Activated CD4-positive, alpha-beta T cell treated with anti-CD3 and anti-CD28 coated beads, Interleukin-2, amount 10 ng/mL, durations not matched to agents 7 days and 5 days (primary cell): ENCODE measurements around the gene TRAPPC1. TPM values are rescaled to one million over a fixed set of nuclear protein-coding genes. Genes with fewer than 3 reads are reported as not detected.
"Not testable (repeated sequence)": the region's sequence is repeated elsewhere in the genome, so short reads cannot be mapped to it uniquely, and the experiment has no call there.

Experiments
- CTCF ChIA-PET: fragments of 350-600 bp; sonication (Branson Sonifier 250); formaldehyde crosslinking; loops from one replicate; lab custom pipeline; 2021; ENCODE audit warnings: antibody characterized with exemption; lab: Charles Lee
- POLR2A ChIA-PET: fragments of 350-600 bp; sonication (Branson Sonifier 250); formaldehyde crosslinking; loops from one replicate; lab custom pipeline; 2021; ENCODE audit warnings: antibody characterized with exemption; lab: Charles Lee
- DNase-seq: peaks from one replicate; pipeline ENCODE4 v3.0.0-alpha.2; 2020
- H3K27ac Mint-ChIP-seq: one replicate; pipeline ENCODE4 v1.8.0; 2021; ENCODE audit warnings: mild to moderate bottlenecking, moderate library complexity, mixed read lengths
- H3K27me3 Mint-ChIP-seq: one replicate; pipeline ENCODE4 v1.8.0; 2021; ENCODE audit warnings: mixed read lengths
- H3K36me3 Mint-ChIP-seq: one replicate; pipeline ENCODE4 v1.8.0; 2021; ENCODE audit warnings: low read depth, mixed read lengths
- H3K4me1 Mint-ChIP-seq: one replicate; pipeline ENCODE4 v1.8.0; 2021; ENCODE audit warnings: mixed read lengths
- H3K4me3 Mint-ChIP-seq: one replicate; pipeline ENCODE4 v1.8.0; 2021; ENCODE audit warnings: mild to moderate bottlenecking, moderate library complexity, mixed read lengths
- H3K9me3 Mint-ChIP-seq: one replicate; pipeline ENCODE4 v1.8.0; 2021; ENCODE audit warnings: mixed read lengths
- total RNA-seq, 2 experiments: library from RNA; stranded (reverse); gene quantifications; one replicate each; pipeline ENCODE4 v1.2.3, GENCODE V29; 2021

Gene TRAPPC1
- total RNA-seq, 2 experiments from 2014 or later: 235 to 251 TPM

GRCh38 chr17:7955414-7956227, 23.9 kb upstream of the TRAPPC1 start:
- DNase-seq: no peak
- peaks cover 3% of the 10 kb centered on the region for H3K36me3 Mint-ChIP-seq
- no peak overlapping the region for H3K27ac Mint-ChIP-seq
- no peaks in the 10 kb centered on the region for H3K9me3 Mint-ChIP-seq
- ChIA-PET CTCF (no interaction called here), POLR2A (interaction anchor here (0.7 kb wide), 1 partner anchor 26 kb away, joined by 3 read pairs; the partner anchor contains the start of gene KCNAB3)
- peaks cover 19% of the 10 kb centered on the region for H3K4me1 Mint-ChIP-seq
- H3K4me3 Mint-ChIP-seq: no peak overlapping the region
- H3K27me3 Mint-ChIP-seq: no peaks in the 10 kb centered on the region

- H3K27ac Mint-ChIP-seq: peak overlapping the region; percentile 3
- peaks cover 26% of the 10 kb centered on the region for H3K4me1 Mint-ChIP-seq
- POLR2A ChIA-PET, DNase-seq, H3K9me3 Mint-ChIP-seq, H3K4me3 Mint-ChIP-seq, H3K27me3 Mint-ChIP-seq: not testable (repeated sequence)
- peaks cover 27% of the 10 kb centered on the region for H3K36me3 Mint-ChIP-seq
- CTCF ChIA-PET: interaction anchor here (0.6 to 1.9 kb wide), 6 partner anchors 8 to 422 kb away, joined by 3 to 8 read pairs (median 4); partner anchors contain the start of gene CNTROB
Observed at GRCh38 chr17:7953266-7953665, 21.5 kb upstream of the TRAPPC1 start.

- Mint-ChIP-seq H3K27me3 (no peaks in the 10 kb centered on the region), H3K9me3 (no peaks in the 10 kb centered on the region), H3K27ac (peak overlapping the region; percentile 92), H3K4me1 (peaks cover 29% of the 10 kb centered on the region), H3K4me3 (peak overlapping the region; percentile 11), H3K36me3 (peaks cover 41% of the 10 kb centered on the region)
- DNase-seq: peak; percentile 70
- CTCF ChIA-PET: no interaction called here
- POLR2A ChIA-PET: no interaction called here
Observed at GRCh38 chr17:7951143-7951792, 19.5 kb upstream of the TRAPPC1 start.

- H3K36me3 Mint-ChIP-seq: peaks cover 43% of the 10 kb centered on the region
Observed at GRCh38 chr17:7950578-7950977, 18.8 kb upstream of the TRAPPC1 start.

DNA sequence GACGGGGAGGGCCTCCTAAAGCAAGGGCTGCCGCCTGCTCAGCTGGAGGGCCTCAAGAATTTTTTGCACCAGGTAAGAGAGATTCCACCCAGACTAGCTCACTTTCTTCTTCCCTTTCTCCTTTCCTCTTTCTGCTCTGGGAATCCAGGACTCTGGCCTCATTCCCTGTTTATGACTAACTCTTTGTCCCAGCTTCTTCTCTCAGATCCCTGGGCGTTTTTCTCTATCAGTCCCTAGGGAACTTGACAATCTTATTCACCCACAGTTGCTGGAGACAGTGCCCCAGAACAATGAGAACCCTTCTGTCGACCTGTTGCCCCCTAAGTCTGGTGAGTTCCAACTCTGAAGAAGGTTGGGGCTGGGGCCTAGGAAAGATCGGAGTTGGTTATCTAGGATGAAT, 15.9 kb upstream of the TRAPPC1 start:
- ChIA-PET CTCF (interaction anchor here (1.3 to 2.1 kb wide), 3 partner anchors 11 to 16 kb away, joined by 3 to 8 read pairs (median 5); partner anchors contain the start of gene TRAPPC1), POLR2A (no interaction called here)
- Mint-ChIP-seq H3K27ac (no peak overlapping the region), H3K4me1 (peaks cover 27% of the 10 kb centered on the region), H3K27me3 (no peaks in the 10 kb centered on the region), H3K4me3 (no peak overlapping the region), H3K9me3 (no peaks in the 10 kb centered on the region), H3K36me3 (peaks cover 68% of the 10 kb centered on the region)
- DNase-seq: no peak

More at GRCh38 chr17:7950578-7950977, 18.8 kb upstream of the TRAPPC1 start:
- Mint-ChIP-seq H3K4me3 (no peak overlapping the region), H3K9me3 (no peaks in the 10 kb centered on the region), H3K27ac (peak overlapping the region; percentile 55), H3K27me3 (no peaks in the 10 kb centered on the region), H3K4me1 (peaks cover 29% of the 10 kb centered on the region)
- ChIA-PET CTCF (interaction anchor here (0.6 kb wide), 1 partner anchor 34 kb away, joined by 3 read pairs; no protein-coding TSS in a partner anchor), POLR2A (no interaction called here)
- DNase-seq: no peak

DNA sequence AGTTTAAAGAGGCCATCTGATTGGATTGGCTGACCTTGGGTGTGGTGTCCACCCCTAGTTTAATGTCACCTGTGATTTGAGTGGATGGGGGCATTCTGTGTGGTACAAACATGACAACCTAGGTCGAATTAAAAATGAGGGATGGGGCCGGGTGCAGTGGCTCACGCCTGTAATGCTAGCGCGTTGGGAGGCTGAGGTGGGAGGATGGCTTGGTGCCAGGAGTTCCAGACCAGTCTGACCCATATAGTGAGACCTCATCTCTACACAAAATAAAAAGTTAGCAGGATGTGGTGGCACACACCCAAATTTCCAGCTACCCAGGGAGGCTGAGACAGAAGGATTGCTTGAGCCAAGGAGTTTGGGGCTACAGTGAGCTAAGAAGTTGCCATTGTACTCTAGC, 14.7 kb upstream of the TRAPPC1 start:
- Mint-ChIP-seq H3K4me3 (no peak overlapping the region), H3K27ac (peak overlapping the region; percentile 55), H3K9me3 (no peaks in the 10 kb centered on the region), H3K4me1 (peaks cover 19% of the 10 kb centered on the region), H3K27me3 (no peaks in the 10 kb centered on the region), H3K36me3 (peaks cover 70% of the 10 kb centered on the region)
- ChIA-PET CTCF (interaction anchor here (1.3 to 2.2 kb wide), 4 partner anchors 10 to 37 kb away, joined by 3 to 8 read pairs (median 6); partner anchors contain the start of gene TRAPPC1), POLR2A (no interaction called here)
- no peak for DNase-seq

- no peak for DNase-seq
- ChIA-PET POLR2A (no interaction called here), CTCF (interaction anchor here (0.8 to 2.3 kb wide), 5 partner anchors 8 to 38 kb away, joined by 3 to 17 read pairs (median 8); partner anchors contain the start of genes CNTROB and TRAPPC1)
- no peak overlapping the region for H3K4me3 Mint-ChIP-seq
- H3K4me1 Mint-ChIP-seq: peaks cover 11% of the 10 kb centered on the region
- H3K27ac Mint-ChIP-seq: no peak overlapping the region
- no peaks in the 10 kb centered on the region for H3K9me3 Mint-ChIP-seq
- H3K36me3 Mint-ChIP-seq: peaks cover 74% of the 10 kb centered on the region
- H3K27me3 Mint-ChIP-seq: no peaks in the 10 kb centered on the region
Observed at GRCh38 chr17:7945651-7946050, 13.9 kb upstream of the TRAPPC1 start.

GRCh38 chr17:7944326-7944725, 12.6 kb upstream of the TRAPPC1 start:
- ChIA-PET POLR2A (no interaction called here), CTCF (interaction anchor here (0.8 to 2.3 kb wide), 7 partner anchors 10 to 182 kb away, joined by 3 to 17 read pairs (median 3); partner anchors contain the start of genes CNTROB and TRAPPC1)
- H3K27ac Mint-ChIP-seq: peak overlapping the region; percentile 19
- no peaks in the 10 kb centered on the region for H3K27me3 Mint-ChIP-seq
- H3K36me3 Mint-ChIP-seq: peaks cover 72% of the 10 kb centered on the region
- H3K4me1 Mint-ChIP-seq: peaks cover 4% of the 10 kb centered on the region
- H3K4me3 Mint-ChIP-seq: no peak overlapping the region
- no peaks in the 10 kb centered on the region for H3K9me3 Mint-ChIP-seq
- no peak for DNase-seq

DNA sequence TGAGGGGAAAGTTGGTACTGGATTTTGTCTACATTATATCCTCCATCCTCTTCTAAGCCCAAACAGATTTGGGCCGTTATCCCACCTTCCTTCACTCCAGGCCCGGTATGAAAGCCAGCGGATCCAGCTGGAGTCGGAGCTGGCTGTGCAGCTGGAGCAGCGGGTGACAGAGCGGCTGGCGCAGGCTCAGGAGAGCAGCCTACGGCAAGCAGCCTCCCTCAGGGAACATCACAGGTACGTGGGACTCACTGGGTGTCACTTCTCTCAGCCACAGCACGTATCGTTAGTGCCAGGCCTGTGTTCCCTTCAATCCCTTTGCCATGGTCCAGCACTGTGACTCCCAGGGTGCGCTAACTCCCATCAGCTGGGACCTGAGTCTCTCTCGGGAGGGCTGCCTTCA, 11.5 kb upstream of the TRAPPC1 start:
- H3K36me3 Mint-ChIP-seq: peaks cover 66% of the 10 kb centered on the region
- CTCF ChIA-PET: interaction anchor here (0.6 to 1.3 kb wide), 3 partner anchors 11 to 36 kb away, joined by 3 read pairs; no protein-coding TSS in a partner anchor
- DNase-seq: no peak
- no peak overlapping the region for H3K27ac Mint-ChIP-seq
- H3K4me1 Mint-ChIP-seq: peaks cover 5% of the 10 kb centered on the region
- H3K4me3 Mint-ChIP-seq: no peak overlapping the region
- no peaks in the 10 kb centered on the region for H3K27me3 Mint-ChIP-seq
- H3K9me3 Mint-ChIP-seq: no peaks in the 10 kb centered on the region
- POLR2A ChIA-PET: interaction anchor here (0.6 kb wide), 1 partner anchor 12 kb away, joined by 3 read pairs; the partner anchor contains the start of gene TRAPPC1

- POLR2A ChIA-PET: no interaction called here
Observed at GRCh38 chr17:7940743-7941142, 9.0 kb upstream of the TRAPPC1 start.

GRCh38 chr17:7940034-7940433, 8.3 kb upstream of the TRAPPC1 start:
- DNase-seq: no peak
- CTCF ChIA-PET: interaction anchor here (1.2 kb wide), 2 partner anchors 8 to 13 kb away, joined by 3 to 4 read pairs; partner anchors contain the start of genes CNTROB and TRAPPC1
- no peak overlapping the region for H3K27ac Mint-ChIP-seq
- H3K4me1 Mint-ChIP-seq: peaks cover 16% of the 10 kb centered on the region
- H3K27me3 Mint-ChIP-seq: no peaks in the 10 kb centered on the region
- no peak overlapping the region for H3K4me3 Mint-ChIP-seq
- H3K9me3 Mint-ChIP-seq: no peaks in the 10 kb centered on the region
- peaks cover 69% of the 10 kb centered on the region for H3K36me3 Mint-ChIP-seq
- POLR2A ChIA-PET: no interaction called here

More at GRCh38 chr17:7940743-7941142, 9.0 kb upstream of the TRAPPC1 start:
- H3K9me3 Mint-ChIP-seq: no peaks in the 10 kb centered on the region
- no peak for DNase-seq
- no peaks in the 10 kb centered on the region for H3K27me3 Mint-ChIP-seq
- CTCF ChIA-PET: interaction anchor here (0.9 to 1.2 kb wide), 2 partner anchors 10 to 13 kb away, joined by 3 read pairs; no protein-coding TSS in a partner anchor
- peaks cover 12% of the 10 kb centered on the region for H3K4me1 Mint-ChIP-seq
- peaks cover 69% of the 10 kb centered on the region for H3K36me3 Mint-ChIP-seq
- H3K4me3 Mint-ChIP-seq: no peak overlapping the region
- H3K27ac Mint-ChIP-seq: no peak overlapping the region

- DNase-seq: no peak
- ChIA-PET CTCF (interaction anchor here (1.0 to 1.9 kb wide), 4 partner anchors 10 to 79 kb away, joined by 3 to 6 read pairs (median 4); partner anchors contain the start of gene NAA38), POLR2A (no interaction called here)
- Mint-ChIP-seq H3K36me3 (peaks cover 55% of the 10 kb centered on the region), H3K4me3 (no peak overlapping the region), H3K4me1 (peaks cover 46% of the 10 kb centered on the region), H3K27ac (no peak overlapping the region), H3K27me3 (no peaks in the 10 kb centered on the region), H3K9me3 (no peaks in the 10 kb centered on the region)
Observed at GRCh38 chr17:7935859-7936258, 4.1 kb upstream of the TRAPPC1 start.
